Peyer's patch (tissue), 4 donors: ENCODE data around the gene UNKL. TPM values are rescaled to one million over a fixed set of nuclear protein-coding genes. Genes with fewer than 3 reads are reported as not detected.

Source experiments
- DNase-seq, 3 donors: peaks; one replicate each; pipeline ENCODE4 v3.0.0-alpha.2; 2017 to 2019
- H3K27ac ChIP-seq, 4 donors: fragments of 200-600 bp; sonication (generic); one replicate each; pipeline ENCODE4 v1.5.1; 2016 to 2019
- H3K27me3 ChIP-seq, 2 donors: fragments of 200-600 bp; sonication (generic); one replicate each; pipeline ENCODE4 v1.5.1; 2019
- H3K36me3 ChIP-seq, 3 donors: fragments of 200-600 bp; sonication (generic); one replicate each; pipeline ENCODE4 v1.5.1; 2016 to 2019
- H3K4me1 ChIP-seq, 4 donors: fragments of 200-600 bp; sonication (generic); one replicate each; pipeline ENCODE4 v1.5.1; 2016 to 2019
- H3K4me3 ChIP-seq, 4 donors: fragments of 200-600 bp; sonication (generic); 1 replicate in 3 of 4; 2 replicates in 1 of 4; pipeline ENCODE4 v1.5.1; 2016 to 2019; ENCODE audit warnings: mild to moderate bottlenecking in 1 of 4
- H3K9me3 ChIP-seq, 4 donors: fragments of 200-600 bp; sonication (generic); one replicate each; pipeline ENCODE4 v1.5.1; 2016 to 2019; ENCODE audit warnings: mild to moderate bottlenecking in 1 of 4
- CTCF ChIP-seq, 6 experiments: fragments of 450-650 bp in 4 of 6; fragments of 200-600 bp in 2 of 6; sonication (generic) in 1 of 6; IDR thresholded peaks; one replicate each; pipeline ENCODE4 v1.5.1; 2017 to 2019; ENCODE audit warnings: antibody characterized with exemption in 6 of 6, mild to moderate bottlenecking in 3 of 6, moderate library complexity in 1 of 6
- POLR2A ChIP-seq, 2 donors: fragments of 450-650 bp; IDR thresholded peaks; one replicate each; pipeline ENCODE4 v1.5.1; 2017; ENCODE audit warnings: antibody characterized with exemption in 2 of 2, mild to moderate bottlenecking in 2 of 2, moderate library complexity in 2 of 2
- total RNA-seq, 4 donors: library from RNA; depleted of rRNA; stranded (reverse); fragments of >200 nt; gene quantifications; one replicate each; pipeline ENCODE4 v1.1.0, GENCODE V29; 2016

The UNKL gene
- total RNA-seq, 4 donors from 2014 or later: 10.9 to 113 (median 38.4) TPM

- Histone ChIP-seq H3K36me3 (peaks cover 0 to 86% (median 3%) of the 10 kb centered on the region in 3 donors), H3K4me1 (no peaks in the 10 kb centered on the region), H3K9me3 (no peaks in the 10 kb centered on the region), H3K4me3 (no peak overlapping the region), H3K27ac (no peak overlapping the region), H3K27me3 (no peaks in the 10 kb centered on the region)
- no peak for TF ChIP-seq CTCF (IDR thresholded peaks at IDR 0.05)
- TF ChIP-seq POLR2A (IDR thresholded peaks at IDR 0.05): no peak
- DNase-seq: no peak
These were observed 21.7 kb downstream of the UNKL start for GRCh38 chr16:1392826-1393225.

GRCh38 chr16:1390239-1390779, 24.2 kb downstream of the UNKL start:
- no peaks in the 10 kb centered on the region for H3K27me3 ChIP-seq
- no peaks in the 10 kb centered on the region for H3K9me3 ChIP-seq
- no peaks in the 10 kb centered on the region for H3K4me1 ChIP-seq
- DNase-seq: no peak
- peaks cover 0 to 69% (median 3%) of the 10 kb centered on the region in 3 donors for H3K36me3 ChIP-seq
- no peak overlapping the region for H3K4me3 ChIP-seq
- no peak for TF ChIP-seq CTCF (IDR thresholded peaks at IDR 0.05)
- no peak for TF ChIP-seq POLR2A (IDR thresholded peaks at IDR 0.05)
- no peak overlapping the region for H3K27ac ChIP-seq

- H3K4me3 ChIP-seq: no peak overlapping the region
- H3K9me3 ChIP-seq: no peaks in the 10 kb centered on the region
- no peaks in the 10 kb centered on the region for H3K4me1 ChIP-seq
- H3K27me3 ChIP-seq: no peaks in the 10 kb centered on the region
- H3K27ac ChIP-seq: no peak overlapping the region
- no peak for DNase-seq
- TF ChIP-seq CTCF (IDR thresholded peaks at IDR 0.05) (no peak), POLR2A (IDR thresholded peaks at IDR 0.05) (no peak)
- peaks cover 0 to 75% (median 3%) of the 10 kb centered on the region in 3 donors for H3K36me3 ChIP-seq
These were observed 24.7 kb downstream of the UNKL start for GRCh38 chr16:1389762-1390161.

GRCh38 chr16:1387331-1387730, 27.2 kb downstream of the UNKL start:
- Histone ChIP-seq H3K27me3 (no peaks in the 10 kb centered on the region), H3K4me1 (no peaks in the 10 kb centered on the region), H3K27ac (no peak overlapping the region), H3K4me3 (no peak overlapping the region), H3K36me3 (peaks cover 0 to 69% (median 0%) of the 10 kb centered on the region in 3 donors), H3K9me3 (no peaks in the 10 kb centered on the region)
- no peak for DNase-seq
- TF ChIP-seq CTCF (IDR thresholded peaks at IDR 0.05): no peak
- TF ChIP-seq POLR2A (IDR thresholded peaks at IDR 0.05): no peak

GRCh38 chr16:1385232-1385631, 29.3 kb downstream of the UNKL start:
- DNase-seq: no peak
- Histone ChIP-seq H3K36me3 (peaks cover 0 to 68% (median 0%) of the 10 kb centered on the region in 3 donors), H3K4me3 (no peak overlapping the region), H3K4me1 (no peaks in the 10 kb centered on the region), H3K27me3 (no peaks in the 10 kb centered on the region), H3K27ac (no peak overlapping the region), H3K9me3 (no peaks in the 10 kb centered on the region)
- TF ChIP-seq POLR2A (IDR thresholded peaks at IDR 0.05) (no peak), CTCF (IDR thresholded peaks at IDR 0.05) (no peak)

GRCh38 chr16:1383556-1383955, 30.9 kb downstream of the UNKL start:
- no peak overlapping the region for H3K4me3 ChIP-seq
- H3K36me3 ChIP-seq: peaks cover 0 to 52% (median 0%) of the 10 kb centered on the region in 3 donors
- H3K27ac ChIP-seq: no peak overlapping the region
- H3K4me1 ChIP-seq: peaks cover 4 to 16% (median 10%) of the 10 kb centered on the region in 4 donors
- TF ChIP-seq POLR2A (IDR thresholded peaks at IDR 0.05) (no peak), CTCF (IDR thresholded peaks at IDR 0.05) (no peak)
- H3K9me3 ChIP-seq: no peaks in the 10 kb centered on the region
- H3K27me3 ChIP-seq: no peaks in the 10 kb centered on the region
- no peak for DNase-seq
